Measurements from ENCODE around the gene MME. TPM values are rescaled to one million over a fixed set of nuclear protein-coding genes. Genes with fewer than 3 reads are reported as not detected.

MME gene
- total RNA-seq, 2 donors from 2014 or later, result 30.2 to 31.9 TPM

DNA sequence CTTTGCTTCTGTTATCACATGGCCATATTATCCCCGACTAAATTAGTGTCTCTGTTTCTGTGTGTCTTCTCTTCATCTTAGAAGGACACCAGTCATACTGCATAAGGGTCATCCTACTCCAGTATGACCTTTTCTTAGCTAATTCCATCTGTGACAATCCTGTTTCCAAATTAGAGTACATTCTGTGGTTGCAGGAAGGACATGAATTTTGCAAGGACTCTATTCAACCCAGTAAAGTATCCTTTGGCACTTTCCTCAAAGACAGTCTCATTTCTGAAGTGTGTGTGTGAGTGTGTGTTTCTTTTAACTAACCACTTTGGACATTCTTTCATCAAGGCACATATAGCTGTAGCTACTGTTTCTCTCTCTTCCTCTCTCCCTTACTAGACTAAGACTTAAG is 15.2 kb upstream of the MME start:
- no peaks in the 10 kb centered on the region for H3K9me3 Mint-ChIP-seq
- H3K27me3 ChIP-seq (ENCODE audit: control insufficient read depth, insufficient read depth, low read length, poor library complexity, severe bottlenecking), result peaks cover 8% of the 10 kb centered on the region
- no peaks in the 10 kb centered on the region for H3K36me3 ChIP-seq (ENCODE audit: control insufficient read depth, insufficient read depth, low read length)
- H3K36me3 Mint-ChIP-seq (ENCODE audit: low read depth), result no peaks in the 10 kb centered on the region
- H3K27ac ChIP-seq (ENCODE audit: low read depth, low read length), result no peak overlapping the region
- 78 to 95% methylated on average over 1 of the region's 1 CpG for WGBS, 2 experiments (ENCODE audit: insufficient coverage in 1 of 2, insufficient read length in 1 of 2)
- H3K4me1 Mint-ChIP-seq, result peaks cover 2% of the 10 kb centered on the region
- H3K27me3 Mint-ChIP-seq (ENCODE audit: insufficient read depth), result no peaks in the 10 kb centered on the region
- no peak for DNase-seq
- no peaks in the 10 kb centered on the region for H3K4me1 ChIP-seq (ENCODE audit: control insufficient read depth, insufficient read depth, low read length)
- H3K27ac Mint-ChIP-seq, result no peak overlapping the region
- H3K4me3 Mint-ChIP-seq, result no peak overlapping the region
- H3K9ac ChIP-seq (ENCODE audit: extremely low read depth, low read length, poor library complexity, severe bottlenecking), result no peak overlapping the region
- no peak overlapping the region for H3K4me3 ChIP-seq (ENCODE audit: low read length)
- TF ChIP-seq, protein P1, sequence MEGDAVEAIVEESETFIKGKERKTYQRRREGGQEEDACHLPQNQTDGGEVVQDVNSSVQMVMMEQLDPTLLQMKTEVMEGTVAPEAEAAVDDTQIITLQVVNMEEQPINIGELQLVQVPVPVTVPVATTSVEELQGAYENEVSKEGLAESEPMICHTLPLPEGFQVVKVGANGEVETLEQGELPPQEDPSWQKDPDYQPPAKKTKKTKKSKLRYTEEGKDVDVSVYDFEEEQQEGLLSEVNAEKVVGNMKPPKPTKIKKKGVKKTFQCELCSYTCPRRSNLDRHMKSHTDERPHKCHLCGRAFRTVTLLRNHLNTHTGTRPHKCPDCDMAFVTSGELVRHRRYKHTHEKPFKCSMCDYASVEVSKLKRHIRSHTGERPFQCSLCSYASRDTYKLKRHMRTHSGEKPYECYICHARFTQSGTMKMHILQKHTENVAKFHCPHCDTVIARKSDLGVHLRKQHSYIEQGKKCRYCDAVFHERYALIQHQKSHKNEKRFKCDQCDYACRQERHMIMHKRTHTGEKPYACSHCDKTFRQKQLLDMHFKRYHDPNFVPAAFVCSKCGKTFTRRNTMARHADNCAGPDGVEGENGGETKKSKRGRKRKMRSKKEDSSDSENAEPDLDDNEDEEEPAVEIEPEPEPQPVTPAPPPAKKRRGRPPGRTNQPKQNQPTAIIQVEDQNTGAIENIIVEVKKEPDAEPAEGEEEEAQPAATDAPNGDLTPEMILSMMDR (conservative IDR thresholded peaks at IDR 0.05), result no peak
- H3K9me3 ChIP-seq (ENCODE audit: control insufficient read depth, low read length), result no peaks in the 10 kb centered on the region

DNA sequence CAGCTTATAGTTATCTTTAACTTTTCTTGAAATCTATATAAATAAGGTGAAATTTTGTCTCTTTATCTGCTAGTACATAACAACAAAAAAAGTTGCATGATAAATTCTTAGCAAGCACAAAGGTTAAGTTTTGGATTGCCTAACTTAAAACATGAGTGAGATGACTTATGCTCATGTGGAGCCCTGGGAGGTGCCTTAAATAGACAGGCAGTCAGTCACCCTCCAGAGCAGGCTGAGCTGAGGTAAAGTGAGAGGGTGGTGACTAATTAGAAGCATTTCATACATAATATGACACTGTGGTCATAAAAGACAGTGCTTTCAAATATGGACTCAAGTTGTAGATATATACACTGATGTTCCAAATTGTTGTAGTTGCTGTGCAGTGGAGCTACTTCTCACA is 14.6 kb upstream of the MME start:
- Histone ChIP-seq H3K9me3 (ENCODE audit: control insufficient read depth, low read length) (no peaks in the 10 kb centered on the region), H3K4me1 (ENCODE audit: control insufficient read depth, insufficient read depth, low read length) (no peaks in the 10 kb centered on the region), H3K27me3 (ENCODE audit: control insufficient read depth, insufficient read depth, low read length, poor library complexity, severe bottlenecking) (peaks cover 8% of the 10 kb centered on the region), H3K27ac (ENCODE audit: low read depth, low read length) (no peak overlapping the region), H3K4me3 (ENCODE audit: low read length) (no peak overlapping the region), H3K9ac (ENCODE audit: extremely low read depth, low read length, poor library complexity, severe bottlenecking) (no peak overlapping the region), H3K36me3 (ENCODE audit: control insufficient read depth, insufficient read depth, low read length) (no peaks in the 10 kb centered on the region)
- Mint-ChIP-seq H3K9me3 (no peaks in the 10 kb centered on the region), H3K27ac (no peak overlapping the region), H3K36me3 (ENCODE audit: low read depth) (no peaks in the 10 kb centered on the region), H3K27me3 (ENCODE audit: insufficient read depth) (no peaks in the 10 kb centered on the region), H3K4me1 (no peaks in the 10 kb centered on the region), H3K4me3 (no peak overlapping the region)
- TF ChIP-seq, protein P1 (conservative IDR thresholded peaks at IDR 0.05), result no peak
- no peak for DNase-seq

DNA sequence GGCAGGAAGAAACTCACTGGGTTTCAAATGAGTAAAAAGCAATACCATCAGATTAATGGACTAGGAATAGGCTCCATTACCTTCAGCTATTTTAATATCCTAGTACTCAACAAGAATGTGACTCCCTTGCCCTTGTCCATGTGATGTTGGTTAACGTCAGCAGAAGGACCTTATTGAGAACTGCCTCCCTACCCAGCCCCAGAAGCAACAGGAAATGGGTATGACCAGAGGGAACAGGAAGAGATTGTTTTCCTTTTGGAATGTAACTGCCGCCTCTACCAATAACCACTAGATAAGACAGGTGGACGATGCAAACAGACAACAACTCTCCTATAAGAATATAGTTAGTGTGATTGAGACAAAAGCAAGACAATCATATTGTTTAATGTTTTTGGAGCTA is 10.4 kb upstream of the MME start:
- WGBS, 2 experiments (ENCODE audit: insufficient coverage in 1 of 2, insufficient read length in 1 of 2), result 96% methylated on average over 3 of the region's 3 CpGs; no CpG with 5 or more reads in 1 of the 2 experiments
- H3K9me3 ChIP-seq (ENCODE audit: control insufficient read depth, low read length), result no peaks in the 10 kb centered on the region
- no peak overlapping the region for H3K4me3 ChIP-seq (ENCODE audit: low read length)
- Mint-ChIP-seq H3K27me3 (ENCODE audit: insufficient read depth) (no peaks in the 10 kb centered on the region), H3K9me3 (no peaks in the 10 kb centered on the region), H3K4me1 (no peaks in the 10 kb centered on the region), H3K27ac (no peak overlapping the region), H3K4me3 (no peak overlapping the region), H3K36me3 (ENCODE audit: low read depth) (no peaks in the 10 kb centered on the region)
- H3K27ac ChIP-seq (ENCODE audit: low read depth, low read length), result no peak overlapping the region
- TF ChIP-seq, protein P1 (conservative IDR thresholded peaks at IDR 0.05), result no peak
- no peak for DNase-seq
- peaks cover 3% of the 10 kb centered on the region for H3K27me3 ChIP-seq (ENCODE audit: control insufficient read depth, insufficient read depth, low read length, poor library complexity, severe bottlenecking)
- no peak overlapping the region for H3K9ac ChIP-seq (ENCODE audit: extremely low read depth, low read length, poor library complexity, severe bottlenecking)
- no peaks in the 10 kb centered on the region for H3K36me3 ChIP-seq (ENCODE audit: control insufficient read depth, insufficient read depth, low read length)
- H3K4me1 ChIP-seq (ENCODE audit: control insufficient read depth, insufficient read depth, low read length), result no peaks in the 10 kb centered on the region
